Measurements from ENCODE around the gene MAGI3.
"Not testable (repeated sequence)": the region's sequence is repeated elsewhere in the genome, so short reads cannot be mapped to it uniquely, and the experiment has no call there.

Gene MAGI3

DNA sequence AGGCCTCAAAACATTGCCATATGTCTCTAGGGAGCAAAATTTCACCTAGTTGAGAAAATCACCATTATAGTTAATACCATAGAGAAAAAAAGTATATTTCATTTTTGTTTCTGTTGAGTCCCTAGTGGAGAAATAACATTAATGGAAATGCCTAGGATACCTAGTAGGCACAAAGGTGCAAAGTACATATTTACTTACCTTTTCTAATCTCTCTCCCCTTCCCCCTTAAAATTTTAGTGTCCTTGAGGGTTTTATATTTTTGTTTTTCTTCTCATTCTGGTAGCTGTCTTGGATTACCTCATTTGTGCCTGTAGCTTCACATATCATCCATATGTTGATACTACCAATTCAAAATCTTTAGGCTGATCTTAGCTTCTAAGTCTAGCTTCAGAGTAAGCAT, 127.0 kb downstream of the MAGI3 start:
- DNase-seq (ENCODE audit: low read depth): no peak

DNA sequence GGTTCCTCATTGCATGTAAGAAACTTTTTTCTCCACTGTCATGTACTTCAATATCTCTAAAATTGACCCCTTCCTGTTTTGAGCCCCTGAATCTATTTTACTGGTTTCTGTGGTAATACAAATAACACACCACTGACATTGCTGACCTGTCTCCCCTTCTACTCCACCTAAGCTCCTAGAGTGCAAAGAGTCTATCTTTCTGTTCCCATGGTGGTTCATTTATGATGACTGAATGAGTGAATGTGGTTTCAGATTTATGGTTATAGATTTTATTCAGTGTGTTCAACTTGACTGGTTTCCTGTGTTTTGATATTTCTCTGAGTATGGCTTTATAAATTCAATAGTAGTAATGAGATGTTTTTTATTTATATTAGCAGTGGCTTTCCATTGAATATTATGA, 127.7 kb downstream of the MAGI3 start:
- DNase-seq (ENCODE audit: low read depth): no peak

DNA sequence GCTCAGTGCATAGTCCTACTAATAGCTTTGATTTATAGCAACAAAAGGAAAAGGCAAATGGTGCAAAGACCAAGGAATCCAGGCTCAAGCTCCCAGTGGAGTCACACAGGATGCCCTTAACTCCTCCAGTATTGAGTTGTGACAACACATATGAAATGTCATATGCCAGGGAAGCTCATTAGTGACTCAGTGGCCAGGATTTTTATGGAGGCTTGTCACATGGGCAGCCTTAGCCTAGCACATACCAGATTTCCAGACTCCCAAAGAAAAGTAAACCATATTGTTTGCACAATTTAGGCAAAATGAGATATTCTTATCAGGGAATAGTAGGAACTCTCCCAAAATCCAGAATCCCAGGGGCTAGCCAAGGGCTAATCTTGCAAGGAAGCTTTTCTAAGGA, 129.2 kb downstream of the MAGI3 start:
- peak; percentile 32 for DNase-seq (ENCODE audit: low read depth)

DNA sequence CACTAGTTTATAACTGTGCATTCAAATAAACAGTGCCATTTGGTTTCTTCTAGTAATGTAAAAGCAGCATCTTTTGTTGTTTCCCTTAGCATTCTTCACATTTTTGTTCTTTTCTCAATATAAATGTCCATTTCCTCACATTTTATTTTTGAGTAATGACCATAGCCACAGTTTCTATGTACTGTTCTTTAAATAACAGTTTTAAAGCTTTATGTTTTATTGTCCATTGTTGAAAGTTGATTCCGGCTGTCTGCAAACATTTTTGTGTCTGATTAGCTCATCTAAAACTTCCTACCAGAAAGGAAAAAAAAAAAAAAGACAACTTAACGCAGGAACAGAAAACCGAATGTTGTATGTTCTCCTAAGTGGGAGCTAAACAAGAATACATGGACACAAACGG, 139.7 kb downstream of the MAGI3 start:
- no peak for DNase-seq (ENCODE audit: low read depth)

DNA sequence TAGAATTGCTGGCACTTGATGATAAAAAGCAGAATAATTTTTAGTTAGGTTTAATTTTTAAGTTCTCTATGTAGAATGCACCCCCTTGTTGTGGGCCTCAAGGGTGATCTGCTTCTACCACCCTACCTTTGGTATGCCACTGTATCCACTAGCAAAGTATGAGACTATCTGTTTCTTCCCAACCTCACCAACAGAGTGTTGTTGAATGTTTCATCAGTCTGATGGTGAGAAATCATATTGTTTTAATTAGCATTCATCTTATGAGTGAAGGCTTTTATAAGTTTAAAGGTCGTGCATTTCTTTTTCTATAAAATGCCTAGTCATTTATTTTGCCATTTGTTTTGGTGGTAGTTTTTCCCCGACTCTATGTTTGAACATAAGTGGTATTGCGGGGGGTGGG, 141.0 kb downstream of the MAGI3 start:
- DNase-seq (ENCODE audit: low read depth): no peak

DNA sequence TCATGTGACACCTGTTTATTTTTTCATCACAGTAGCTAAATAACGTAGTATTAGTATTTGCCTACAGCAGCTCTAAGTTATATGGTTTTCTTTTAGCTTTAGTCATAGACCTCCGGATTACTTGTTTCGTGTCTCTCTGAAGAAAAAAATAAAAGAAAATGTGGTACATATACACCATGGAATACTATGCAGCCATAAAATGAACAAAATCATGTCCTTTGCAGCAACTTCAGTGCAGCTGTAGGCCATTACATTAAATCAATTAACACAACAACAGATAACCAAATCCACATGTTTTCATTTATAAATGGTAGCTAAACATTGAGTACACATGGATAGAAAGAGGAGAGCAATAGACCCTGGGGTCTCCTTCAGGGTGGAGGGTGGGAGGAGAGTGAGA, 142.7 kb downstream of the MAGI3 start:
- no peak for DNase-seq (ENCODE audit: low read depth)

DNA sequence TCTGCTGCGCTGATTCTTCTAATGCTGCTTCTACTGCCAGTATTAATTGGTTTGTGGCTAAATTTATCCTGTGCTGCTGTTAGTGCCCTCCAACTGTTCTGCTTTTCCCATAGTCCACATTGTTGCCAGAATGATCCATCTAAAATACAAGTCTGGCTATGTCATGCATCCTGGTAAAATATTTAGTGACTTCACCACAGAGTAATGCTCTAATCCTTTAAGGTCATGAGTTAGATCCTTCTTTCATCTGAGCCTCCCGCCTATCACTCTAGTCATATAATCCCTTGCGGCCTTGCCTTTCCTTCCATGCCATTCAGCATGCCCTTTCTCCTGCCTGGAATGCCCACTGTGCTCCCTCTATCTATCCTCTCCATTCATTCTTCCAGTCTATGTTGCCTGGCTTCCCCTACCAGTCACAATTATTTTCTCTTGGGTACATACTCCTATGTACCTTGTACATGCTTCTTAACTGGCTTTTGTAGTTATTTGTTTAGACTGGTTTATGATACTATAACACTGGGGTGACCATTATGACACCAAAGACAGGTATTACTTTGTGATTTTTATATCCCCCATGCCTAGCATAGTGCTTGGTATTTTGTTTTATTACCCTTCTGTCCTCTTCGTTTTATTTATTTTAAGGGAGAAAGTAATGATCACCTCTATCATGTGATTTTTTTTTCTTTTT, 144.0 kb downstream of the MAGI3 start:
- peak; percentile 20 for DNase-seq (ENCODE audit: low read depth)

DNA sequence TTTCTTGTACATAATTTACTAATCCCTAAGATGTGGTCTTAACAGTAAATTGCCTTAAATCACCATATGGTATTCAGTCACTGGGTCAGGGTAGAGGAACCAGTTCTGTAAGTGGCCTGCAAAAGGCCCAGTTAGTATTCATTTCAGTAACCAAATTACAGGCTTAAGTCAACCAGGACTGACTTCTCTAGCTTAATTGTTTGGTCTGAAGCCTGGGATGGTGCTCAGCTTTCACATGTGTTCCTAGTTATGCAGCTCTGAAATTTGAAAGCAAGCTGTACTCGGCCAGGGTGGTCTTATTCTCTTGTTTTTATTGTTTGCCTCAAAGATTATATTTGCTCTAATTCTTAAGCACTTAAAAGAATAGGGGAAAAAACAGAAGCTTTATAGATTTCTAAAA, 144.6 kb downstream of the MAGI3 start:
- peak; percentile 17 for DNase-seq (ENCODE audit: low read depth)

DNA sequence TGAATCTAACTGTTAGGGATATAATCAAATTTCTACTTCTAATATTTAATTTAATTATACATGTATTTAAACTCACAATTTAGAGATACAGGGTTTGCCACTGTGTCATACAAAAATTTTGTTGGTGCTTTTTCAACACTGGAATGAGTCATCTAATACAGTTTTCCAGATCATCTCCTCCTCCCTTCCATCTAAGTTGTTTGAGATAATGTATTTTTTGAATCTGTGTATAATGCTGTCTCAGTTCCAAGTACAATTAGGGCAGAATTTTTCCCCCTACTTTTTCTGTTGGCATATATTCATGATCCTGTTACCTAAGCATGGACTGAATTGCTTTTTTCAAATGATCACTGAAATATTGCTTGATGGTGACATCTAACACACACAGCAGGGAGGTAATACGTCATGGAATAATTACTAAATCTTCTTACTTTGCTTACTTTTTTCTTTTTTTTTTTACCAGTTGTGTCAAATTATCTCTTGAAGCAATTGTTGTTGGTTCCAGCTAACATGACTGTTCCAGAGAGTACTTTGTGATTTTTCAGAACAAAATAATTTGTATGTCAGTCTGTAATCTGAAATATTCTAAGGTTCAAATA, 146.0 kb downstream of the MAGI3 start:
- DNase-seq (ENCODE audit: low read depth): peak; percentile 28

DNA sequence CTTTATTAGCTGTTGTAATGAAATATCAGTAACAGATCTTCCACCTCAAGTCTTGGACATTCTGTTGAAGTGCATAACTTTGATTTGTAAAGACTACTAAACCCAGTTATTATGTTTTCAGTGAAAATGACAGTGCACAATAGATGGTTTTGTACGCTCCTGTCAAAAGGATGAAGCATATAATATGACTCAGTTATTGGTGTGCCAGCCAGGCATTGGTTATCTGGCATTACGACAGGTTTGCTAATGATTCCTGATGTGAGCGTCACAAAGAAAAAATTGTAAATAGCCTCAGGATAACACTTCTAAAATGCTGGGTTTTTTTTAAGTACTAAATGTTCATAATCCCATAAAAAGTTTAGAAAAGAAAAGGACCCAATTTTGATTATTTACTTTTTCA, 147.9 kb downstream of the MAGI3 start:
- DNase-seq (ENCODE audit: low read depth): no peak

DNA sequence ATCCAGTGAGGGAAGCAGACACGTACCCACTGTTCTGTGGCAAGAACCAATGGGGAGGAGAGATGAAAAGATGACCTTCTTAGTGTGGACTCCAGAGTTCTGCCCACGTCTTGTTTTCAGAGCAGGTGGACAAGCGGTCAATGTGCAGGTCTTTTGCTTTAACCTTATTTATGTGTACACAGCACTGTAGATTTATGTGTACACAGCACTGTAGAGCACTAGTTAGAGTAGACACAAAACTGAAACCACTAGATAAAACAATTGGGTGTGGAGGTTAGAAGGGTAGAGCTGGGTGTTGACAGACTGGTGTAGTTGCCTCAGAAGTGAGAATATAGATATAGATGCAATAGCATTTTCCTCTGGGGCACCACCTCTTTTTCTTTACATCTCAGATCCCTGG, 150.0 kb downstream of the MAGI3 start:
- no peak for DNase-seq (ENCODE audit: low read depth)

DNA sequence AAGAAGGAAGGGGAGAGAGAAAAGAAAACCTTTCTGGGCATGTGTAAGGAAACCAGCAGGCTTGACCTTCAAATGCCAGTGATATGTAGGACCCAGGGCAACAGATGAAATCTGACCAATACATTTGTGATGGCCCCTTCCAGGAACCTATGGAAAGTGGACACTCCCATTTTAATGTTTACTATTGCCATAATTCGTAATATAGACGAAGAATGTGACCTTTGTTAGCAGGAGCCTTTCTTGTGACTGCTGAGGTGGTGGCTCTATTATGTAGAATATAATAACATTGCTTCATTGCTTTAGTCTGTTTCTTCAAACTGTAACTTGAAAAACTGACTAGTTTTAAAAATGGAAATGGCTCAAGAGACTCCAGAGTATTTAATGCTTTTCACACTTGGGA, 150.8 kb downstream of the MAGI3 start:
- no peak for DNase-seq (ENCODE audit: low read depth)

DNA sequence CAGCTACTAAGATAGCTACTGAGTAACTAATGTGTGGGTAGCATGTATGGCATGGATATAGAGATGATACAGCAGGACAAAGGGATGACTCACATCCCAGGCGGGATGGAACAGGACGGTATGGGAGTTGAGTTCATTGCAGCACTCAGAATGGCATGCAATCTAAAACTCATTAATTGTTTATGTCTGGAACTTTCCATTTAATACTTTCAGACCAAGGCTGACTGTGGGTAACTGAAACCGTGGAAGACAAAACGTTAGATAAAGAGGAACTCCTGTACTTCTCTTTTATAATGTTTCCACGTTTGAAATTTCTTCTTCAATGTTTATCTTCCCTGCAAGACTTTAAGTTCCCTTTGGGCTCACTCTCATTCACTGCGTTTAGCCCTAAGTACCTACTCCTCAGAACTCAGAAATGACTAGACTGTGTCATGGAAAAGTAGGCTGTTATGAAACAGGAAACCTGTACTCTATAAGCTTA, 151.9 kb downstream of the MAGI3 start:
- peak; percentile 12 for DNase-seq (ENCODE audit: low read depth)

DNA sequence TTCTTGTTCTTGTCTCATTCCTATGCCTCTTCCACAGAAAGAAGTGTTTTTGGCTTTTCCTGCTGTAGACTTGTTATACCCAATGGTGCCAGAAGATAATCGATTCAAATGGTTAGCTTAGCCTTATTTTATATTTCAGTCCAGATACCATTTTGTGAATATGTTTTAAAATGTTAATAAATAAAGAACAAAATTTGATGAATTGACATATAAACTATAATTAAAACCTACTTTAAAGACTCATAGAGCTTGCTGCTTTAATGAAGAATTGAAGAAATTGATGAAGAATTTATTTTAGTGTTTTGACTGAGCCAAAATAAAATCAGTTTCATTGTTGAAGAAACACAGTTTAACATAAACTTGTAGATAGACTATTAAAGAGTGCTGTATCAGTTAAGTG, 152.8 kb downstream of the MAGI3 start:
- no peak for DNase-seq (ENCODE audit: low read depth)

DNA sequence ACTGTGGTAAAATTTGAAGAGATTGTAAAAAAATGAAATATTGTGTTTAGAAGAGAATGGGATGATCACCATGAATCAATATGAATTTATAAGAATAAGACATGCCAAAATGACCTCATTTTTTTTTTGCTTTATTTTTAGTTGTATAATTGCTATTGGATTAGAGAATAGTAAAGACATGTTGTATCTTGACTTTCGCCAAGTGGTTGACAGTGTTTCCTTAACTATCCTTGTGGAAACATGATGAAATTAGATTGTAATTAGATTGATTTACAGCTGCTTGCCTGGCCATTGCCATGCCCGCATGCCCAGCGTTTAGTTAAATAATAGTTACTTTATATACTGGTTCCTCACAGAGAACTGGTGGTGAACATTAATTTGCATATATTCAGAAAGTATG, 154.9 kb downstream of the MAGI3 start:
- DNase-seq (ENCODE audit: low read depth): no peak

DNA sequence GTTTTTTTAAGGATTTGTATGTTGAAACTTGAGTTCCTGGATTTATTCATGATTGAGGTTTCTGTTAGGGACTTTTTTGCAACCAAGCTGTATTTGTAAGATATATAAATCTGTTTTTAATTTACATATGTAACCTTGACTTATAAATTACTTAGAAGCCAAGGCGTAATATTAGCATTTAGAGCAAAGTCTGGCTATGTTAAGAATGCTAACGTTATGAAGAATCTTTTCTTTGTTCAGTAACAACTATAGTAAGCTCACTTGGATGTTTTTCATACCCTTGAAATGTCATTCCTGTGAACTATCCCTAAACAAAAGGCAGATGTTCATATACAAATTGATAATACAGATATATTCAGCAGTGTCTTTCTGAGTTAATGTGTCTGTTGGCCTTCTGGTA, 155.3 kb downstream of the MAGI3 start:
- no peak for DNase-seq (ENCODE audit: low read depth)

DNA sequence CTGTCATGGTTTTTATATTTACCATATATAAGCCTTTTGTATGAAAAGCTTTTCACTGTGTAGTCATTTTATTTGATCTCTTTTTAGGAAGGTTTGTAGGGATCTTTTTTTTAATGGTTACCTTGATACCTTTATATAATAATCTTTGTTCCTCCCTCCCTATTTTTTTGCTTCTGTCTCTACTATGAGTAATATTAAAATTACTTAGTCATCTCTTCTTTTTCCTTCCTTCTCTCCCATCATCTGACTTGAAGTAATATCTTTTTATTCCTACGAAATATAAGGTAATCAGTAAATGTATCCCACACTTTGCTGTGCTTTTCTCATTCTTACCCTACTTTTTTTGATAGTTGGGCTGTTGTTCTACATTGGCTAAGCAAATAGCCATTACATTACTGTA, 161.4 kb downstream of the MAGI3 start:
- no peak for DNase-seq (ENCODE audit: low read depth)

DNA sequence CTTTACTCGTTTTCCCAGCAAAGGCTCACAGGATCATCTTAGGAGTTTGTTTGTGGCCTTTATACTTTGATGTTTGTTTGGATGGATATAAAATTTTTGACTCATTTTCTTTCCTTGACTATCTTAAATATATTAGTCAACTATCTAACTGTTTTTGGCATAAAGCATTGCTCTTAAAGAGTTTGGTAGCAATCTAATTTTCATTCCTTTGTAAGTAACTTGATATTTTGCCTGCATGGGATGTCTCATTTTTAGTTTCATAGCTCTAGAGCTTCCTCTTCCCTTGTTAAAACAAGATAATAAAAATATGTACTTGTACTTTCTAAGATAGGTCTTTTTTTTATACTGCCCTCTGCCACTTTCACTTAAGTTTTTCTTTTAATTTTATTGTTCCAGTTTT, 161.9 kb downstream of the MAGI3 start:
- no peak for DNase-seq (ENCODE audit: low read depth)

DNA sequence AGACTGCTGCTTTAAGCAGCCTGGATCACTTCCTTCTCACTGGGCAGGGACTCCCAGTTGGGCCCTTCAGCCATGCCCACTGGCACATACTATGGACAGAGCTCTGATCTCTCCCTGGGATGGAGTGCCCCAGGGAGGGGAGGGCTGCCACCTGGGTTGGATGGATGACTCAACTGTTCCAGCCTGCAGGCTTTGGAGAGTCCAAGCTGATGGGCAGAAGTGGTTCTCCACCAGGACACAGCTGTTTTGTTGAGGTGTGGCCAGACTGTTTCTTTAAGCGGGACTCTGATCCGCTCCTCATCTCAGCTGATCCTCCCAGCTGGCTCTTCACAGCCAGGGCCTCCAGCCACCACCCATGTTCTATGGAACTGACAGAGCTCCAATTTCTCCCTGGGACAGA, 166.9 kb downstream of the MAGI3 start:
- DNase-seq (ENCODE audit: low read depth): no peak

DNA sequence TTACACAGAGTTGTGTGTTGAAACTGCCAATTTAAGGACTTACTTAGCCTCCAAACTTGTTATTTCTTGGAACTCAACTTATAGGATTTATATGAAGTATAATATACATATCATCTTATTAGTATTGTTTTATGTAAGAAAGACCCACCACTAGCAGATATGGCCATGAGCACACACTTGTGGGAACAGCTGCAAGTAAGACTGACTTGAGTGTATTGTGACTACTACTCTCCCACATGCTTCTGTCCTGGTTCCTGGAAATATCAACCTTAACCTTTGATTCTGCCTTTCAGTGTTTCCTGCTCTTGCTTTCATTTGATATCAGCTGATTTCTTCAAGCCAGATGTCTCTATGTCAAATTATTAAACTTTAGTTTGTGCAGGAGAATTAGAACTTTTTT, 175.3 kb downstream of the MAGI3 start:
- no peak for DNase-seq (ENCODE audit: low read depth)

DNA sequence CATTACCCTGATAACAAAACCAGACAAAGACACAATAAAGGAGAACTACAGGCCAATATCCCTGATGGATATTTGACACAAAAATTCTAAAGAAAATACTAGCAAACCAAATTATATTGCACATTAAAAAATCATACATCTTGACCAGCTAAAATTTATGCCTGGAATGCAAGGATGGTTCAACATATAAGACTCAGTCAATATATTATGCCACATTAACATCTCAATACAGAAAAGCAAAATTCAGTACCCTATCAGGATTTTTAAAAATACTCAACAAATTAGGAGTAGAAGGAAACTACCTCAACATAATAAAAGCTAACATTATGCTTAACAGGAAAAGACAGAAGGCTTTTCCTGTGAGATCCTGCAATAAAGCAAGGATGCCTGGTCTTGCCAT, 177.1 kb downstream of the MAGI3 start:
- DNase-seq (ENCODE audit: low read depth): no peak

DNA sequence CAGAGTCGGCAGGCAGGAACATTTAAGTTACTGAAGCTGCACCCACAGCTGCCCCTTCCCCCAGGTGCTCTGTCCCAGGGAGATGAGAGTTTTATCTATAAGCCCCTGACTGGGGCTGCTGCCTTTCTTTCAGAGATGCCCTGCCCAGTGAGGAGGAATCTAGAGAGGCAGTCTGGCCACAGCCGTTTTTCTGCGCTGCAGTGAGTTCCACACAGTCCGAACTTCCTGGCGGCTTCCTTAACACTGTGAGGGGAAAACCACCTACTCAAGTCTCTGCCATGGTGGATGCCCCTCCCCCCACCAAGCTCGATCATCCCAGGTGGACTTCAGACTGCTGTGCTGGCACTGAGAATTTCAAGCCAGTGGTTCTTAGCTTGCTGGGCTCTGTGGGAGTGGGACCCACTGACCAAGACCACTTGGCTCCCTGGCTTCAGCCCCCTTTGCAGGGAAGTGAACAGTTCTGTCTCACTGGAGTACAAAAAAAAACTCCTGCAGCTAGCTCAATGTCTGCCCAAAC, 185.5 kb downstream of the MAGI3 start:
- not testable (repeated sequence) for DNase-seq (ENCODE audit: low read depth)

DNA sequence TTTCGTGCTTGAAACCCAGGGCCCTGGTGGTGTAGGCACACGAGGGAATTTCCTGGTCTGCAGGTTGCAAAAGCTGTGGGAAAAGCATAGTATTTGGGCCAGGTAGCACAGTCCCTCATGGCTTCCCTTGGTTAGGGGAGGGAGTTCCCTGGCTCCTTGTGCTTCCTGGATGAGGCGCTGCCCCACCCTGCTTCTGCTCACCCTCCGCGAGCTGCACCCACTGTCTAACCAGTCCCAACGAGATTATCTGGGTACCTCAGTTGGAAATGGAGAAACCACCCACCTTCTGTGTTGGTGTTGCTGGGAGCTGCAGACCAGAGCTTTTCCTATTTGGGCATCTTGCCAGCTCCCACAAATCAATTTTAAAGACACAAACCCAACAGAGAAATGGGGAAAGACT, 186.0 kb downstream of the MAGI3 start:
- DNase-seq (ENCODE audit: low read depth): no peak
